Measurements from ENCODE around the gene CRACR2A. TPM values are rescaled to one million over a fixed set of nuclear protein-coding genes. Genes with fewer than 3 reads are reported as not detected.

CRACR2A gene
- total RNA-seq, 2 experiments from 2014 or later: 38.5 to 40.1 TPM

- Mint-ChIP-seq H3K9me3 (ENCODE audit: insufficient read depth) (no peaks in the 10 kb centered on the region), H3K4me1 (ENCODE audit: low read depth) (no peaks in the 10 kb centered on the region), H3K36me3 (ENCODE audit: low read depth) (no peaks in the 10 kb centered on the region), H3K4me3 (no peak overlapping the region), H3K27me3 (ENCODE audit: low read depth) (peaks cover 2% of the 10 kb centered on the region), H3K27ac (no peak overlapping the region)
- ATAC-seq (no peak), DNase-seq (no peak)
- POLR2A ChIA-PET: no interaction called here
- CTCF ChIA-PET: no interaction called here
Observed at GRCh38 chr12:3598896-3599860, 153.7 kb downstream of the CRACR2A start.

- no peak overlapping the region for H3K4me3 Mint-ChIP-seq
- DNase-seq (no peak), ATAC-seq (no peak)
- no peaks in the 10 kb centered on the region for H3K4me1 Mint-ChIP-seq (ENCODE audit: low read depth)
- no peaks in the 10 kb centered on the region for H3K27me3 Mint-ChIP-seq (ENCODE audit: low read depth)
- ChIA-PET CTCF (no interaction called here), POLR2A (no interaction called here)
- no peaks in the 10 kb centered on the region for H3K9me3 Mint-ChIP-seq (ENCODE audit: insufficient read depth)
- no peak overlapping the region for H3K27ac Mint-ChIP-seq
- H3K36me3 Mint-ChIP-seq (ENCODE audit: low read depth): no peaks in the 10 kb centered on the region
Observed at GRCh38 chr12:3597526-3598210, 155.2 kb downstream of the CRACR2A start.

- no peaks in the 10 kb centered on the region for H3K9me3 Mint-ChIP-seq (ENCODE audit: insufficient read depth)
- ATAC-seq (no peak), DNase-seq (no peak)
- ChIA-PET POLR2A (no interaction called here), CTCF (no interaction called here)
- H3K4me3 Mint-ChIP-seq: no peak overlapping the region
- H3K4me1 Mint-ChIP-seq (ENCODE audit: low read depth): no peaks in the 10 kb centered on the region
- no peak overlapping the region for H3K27ac Mint-ChIP-seq
- H3K27me3 Mint-ChIP-seq (ENCODE audit: low read depth): no peaks in the 10 kb centered on the region
- no peaks in the 10 kb centered on the region for H3K36me3 Mint-ChIP-seq (ENCODE audit: low read depth)
Observed at GRCh38 chr12:3596703-3597415, 156.1 kb downstream of the CRACR2A start.

- H3K4me1 Mint-ChIP-seq (ENCODE audit: low read depth): no peaks in the 10 kb centered on the region
- H3K27me3 Mint-ChIP-seq (ENCODE audit: low read depth): no peaks in the 10 kb centered on the region
- POLR2A ChIA-PET: no interaction called here
- no peaks in the 10 kb centered on the region for H3K9me3 Mint-ChIP-seq (ENCODE audit: insufficient read depth)
- H3K4me3 Mint-ChIP-seq: no peak overlapping the region
- H3K27ac Mint-ChIP-seq: no peak overlapping the region
- no peaks in the 10 kb centered on the region for H3K36me3 Mint-ChIP-seq (ENCODE audit: low read depth)
- ATAC-seq (no peak), DNase-seq (no peak)
- CTCF ChIA-PET: no interaction called here
Observed at GRCh38 chr12:3595721-3596120, 157.2 kb downstream of the CRACR2A start.

- Mint-ChIP-seq H3K27ac (no peak overlapping the region), H3K27me3 (ENCODE audit: low read depth) (no peaks in the 10 kb centered on the region), H3K36me3 (ENCODE audit: low read depth) (no peaks in the 10 kb centered on the region), H3K4me3 (no peak overlapping the region), H3K4me1 (ENCODE audit: low read depth) (no peaks in the 10 kb centered on the region), H3K9me3 (ENCODE audit: insufficient read depth) (no peaks in the 10 kb centered on the region)
- ATAC-seq (no peak), DNase-seq (no peak)
- ChIA-PET CTCF (no interaction called here), POLR2A (no interaction called here)
Observed at GRCh38 chr12:3594966-3595365, 157.9 kb downstream of the CRACR2A start.

GRCh38 chr12:3593906-3594483, 158.9 kb downstream of the CRACR2A start:
- no peaks in the 10 kb centered on the region for H3K36me3 Mint-ChIP-seq (ENCODE audit: low read depth)
- CTCF ChIA-PET: no interaction called here
- no peaks in the 10 kb centered on the region for H3K9me3 Mint-ChIP-seq (ENCODE audit: insufficient read depth)
- ATAC-seq (no peak), DNase-seq (no peak)
- POLR2A ChIA-PET: no interaction called here
- H3K27me3 Mint-ChIP-seq (ENCODE audit: low read depth): no peaks in the 10 kb centered on the region
- no peak overlapping the region for H3K4me3 Mint-ChIP-seq
- H3K4me1 Mint-ChIP-seq (ENCODE audit: low read depth): no peaks in the 10 kb centered on the region
- H3K27ac Mint-ChIP-seq: no peak overlapping the region

GRCh38 chr12:3592856-3593625, 159.9 kb downstream of the CRACR2A start:
- no peak for ATAC-seq
- Mint-ChIP-seq H3K4me3 (no peak overlapping the region), H3K27me3 (ENCODE audit: low read depth) (peaks cover 3% of the 10 kb centered on the region), H3K36me3 (ENCODE audit: low read depth) (no peaks in the 10 kb centered on the region), H3K9me3 (ENCODE audit: insufficient read depth) (no peaks in the 10 kb centered on the region), H3K4me1 (ENCODE audit: low read depth) (no peaks in the 10 kb centered on the region), H3K27ac (no peak overlapping the region)
- ChIA-PET CTCF (no interaction called here), POLR2A (no interaction called here)
- DNase-seq: no peak

- Mint-ChIP-seq H3K9me3 (ENCODE audit: insufficient read depth) (no peaks in the 10 kb centered on the region), H3K36me3 (ENCODE audit: low read depth) (no peaks in the 10 kb centered on the region), H3K4me3 (no peak overlapping the region), H3K27me3 (ENCODE audit: low read depth) (peaks cover 11% of the 10 kb centered on the region), H3K27ac (no peak overlapping the region), H3K4me1 (ENCODE audit: low read depth) (no peaks in the 10 kb centered on the region)
- ChIA-PET CTCF (no interaction called here), POLR2A (no interaction called here)
- ATAC-seq (no peak), DNase-seq (no peak)
Observed at GRCh38 chr12:3589745-3590144, 163.2 kb downstream of the CRACR2A start.

- Mint-ChIP-seq H3K4me3 (no peak overlapping the region), H3K4me1 (ENCODE audit: low read depth) (no peaks in the 10 kb centered on the region)
- CTCF ChIA-PET: no interaction called here
Observed at GRCh38 chr12:3587402-3588013, 165.4 kb downstream of the CRACR2A start.

GRCh38 chr12:3583656-3584334, 169.1 kb downstream of the CRACR2A start:
- Mint-ChIP-seq H3K4me3 (no peak overlapping the region), H3K9me3 (ENCODE audit: insufficient read depth) (no peaks in the 10 kb centered on the region), H3K27ac (no peak overlapping the region), H3K4me1 (ENCODE audit: low read depth) (no peaks in the 10 kb centered on the region), H3K27me3 (ENCODE audit: low read depth) (peaks cover 11% of the 10 kb centered on the region), H3K36me3 (ENCODE audit: low read depth) (no peaks in the 10 kb centered on the region)
- DNase-seq (no peak), ATAC-seq (no peak)
- ChIA-PET CTCF (no interaction called here), POLR2A (no interaction called here)

More at GRCh38 chr12:3587402-3588013, 165.4 kb downstream of the CRACR2A start:
- Mint-ChIP-seq H3K27me3 (ENCODE audit: low read depth) (peaks cover 11% of the 10 kb centered on the region), H3K36me3 (ENCODE audit: low read depth) (no peaks in the 10 kb centered on the region), H3K27ac (no peak overlapping the region), H3K9me3 (ENCODE audit: insufficient read depth) (no peaks in the 10 kb centered on the region)
- ATAC-seq: no peak
- POLR2A ChIA-PET: no interaction called here
- no peak for DNase-seq

Data from activated CD8-positive, alpha-beta T cell treated with anti-CD3 and anti-CD28 coated beads, Interleukin-2, amount 10 ng/mL, durations not matched to agents 7 days and 5 days (primary cell).